C1 segment of cervical spinal cord (tissue), 14 donors: ENCODE results near the gene NAGA.
"Not testable (repeated sequence)": the region's sequence is repeated elsewhere in the genome, so short reads cannot be mapped to it uniquely, and the experiment has no call there.

Source experiments
- DNase-seq, 14 donors: peaks; one replicate each; lab custom pipeline; 2025; lab: John Stamatoyannopoulos, UW

NAGA gene

GRCh38 chr22:42070517-42071422 lies at the start of gene NAGA:
Gene NAGA (minus strand): TSS chr22:42070812. CDS start chr22:42070297, 515 bp downstream.
- peak; percentile 58 to 97 (median 86) for DNase-seq

DNA sequence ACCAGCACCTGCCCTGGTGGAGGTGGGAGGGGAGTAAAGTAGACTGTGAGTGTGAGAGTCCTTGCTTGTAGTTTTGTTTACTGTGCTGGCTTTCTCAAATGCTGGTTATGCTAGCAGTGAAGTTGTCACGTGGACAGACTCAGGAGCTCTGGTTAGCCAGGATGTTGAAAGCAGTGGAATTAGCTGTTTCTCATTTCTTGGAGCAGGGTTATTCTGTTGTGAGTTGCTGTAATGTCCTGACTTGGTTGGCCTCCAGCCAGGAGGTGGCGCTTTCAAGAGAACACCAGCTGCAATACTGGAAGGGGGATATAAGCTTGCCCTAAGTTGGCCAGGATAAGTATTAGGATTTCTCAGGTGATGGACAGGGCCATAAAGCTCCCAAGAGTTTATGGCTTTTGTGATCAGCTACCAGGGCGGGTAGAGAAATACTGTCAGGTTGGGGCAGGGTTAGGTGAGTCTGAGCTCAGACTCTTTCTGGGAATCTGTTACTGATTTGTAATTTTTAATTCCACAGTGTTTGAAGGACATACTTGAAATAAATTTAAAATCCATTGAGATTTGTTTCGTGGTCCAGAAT lies 46.3 kb upstream of the NAGA start:
- no peak for DNase-seq

- not testable (repeated sequence) for DNase-seq
Measured at GRCh38 chr22:42115420-42115830, 44.8 kb upstream of the NAGA start.

DNA sequence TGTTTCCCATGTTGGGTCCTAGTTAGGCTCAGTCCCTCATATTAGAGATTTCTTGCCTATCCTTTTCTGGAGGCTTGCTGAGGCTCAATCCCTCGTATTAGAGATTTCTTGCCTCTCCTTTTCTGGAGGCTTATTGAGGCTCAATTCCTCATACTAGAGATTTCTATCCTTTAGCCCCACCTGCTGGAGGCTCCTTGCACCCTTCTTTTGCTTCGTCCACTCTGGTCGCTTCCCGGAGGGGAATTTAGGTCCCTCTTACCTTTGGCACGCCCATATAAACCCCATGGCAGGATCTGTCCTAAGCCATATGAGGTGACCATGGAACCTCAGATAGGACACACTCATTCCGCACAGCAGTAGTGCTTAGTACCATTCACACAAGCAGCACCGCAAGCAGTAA lies 44.1 kb upstream of the NAGA start:
- peak in 1 of 14 donors; percentile 7 for DNase-seq

DNA sequence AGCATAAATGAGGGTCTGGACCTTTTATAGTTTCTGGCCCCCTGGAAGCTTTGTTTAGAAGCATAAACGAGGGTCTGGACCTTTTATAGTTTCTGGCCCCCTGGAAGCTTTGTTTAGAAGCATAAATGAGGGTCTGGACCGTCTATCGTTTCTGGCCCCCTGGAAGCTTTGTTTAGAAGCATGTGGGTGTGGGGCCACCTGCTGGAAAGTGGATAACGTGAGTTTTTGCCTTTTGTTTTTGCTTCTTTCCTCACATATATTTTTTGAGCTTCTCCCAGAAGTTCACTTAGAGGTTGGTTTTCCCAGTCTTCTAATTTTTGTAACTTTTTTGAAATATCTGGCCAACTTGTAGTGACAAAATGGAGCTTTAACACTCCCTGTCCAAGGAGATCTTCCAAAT lies 42.2 kb upstream of the NAGA start:
- DNase-seq, result not testable (repeated sequence)

DNA sequence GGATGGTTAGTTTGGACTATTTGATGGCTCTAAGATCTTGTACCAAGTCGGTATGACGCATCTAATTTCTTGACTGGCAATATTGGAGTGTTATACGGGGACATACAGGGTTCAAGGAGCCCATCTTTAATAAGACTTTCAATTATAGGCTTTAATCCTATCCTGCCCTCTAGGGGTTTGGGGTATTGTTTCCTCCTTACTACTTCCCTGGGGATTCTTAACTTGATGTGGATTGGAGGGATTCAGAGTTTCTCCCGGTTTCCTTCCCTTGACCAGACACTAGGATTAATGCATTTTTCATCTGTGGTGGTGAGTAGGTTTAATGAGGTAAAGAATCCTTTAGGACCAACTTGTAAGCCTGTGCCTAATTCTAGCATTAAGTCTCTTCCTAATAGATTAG lies 41.2 kb upstream of the NAGA start:
- no peak for DNase-seq

- DNase-seq, result no peak
Measured at GRCh38 chr22:42108848-42109247, 38.2 kb upstream of the NAGA start.

DNA sequence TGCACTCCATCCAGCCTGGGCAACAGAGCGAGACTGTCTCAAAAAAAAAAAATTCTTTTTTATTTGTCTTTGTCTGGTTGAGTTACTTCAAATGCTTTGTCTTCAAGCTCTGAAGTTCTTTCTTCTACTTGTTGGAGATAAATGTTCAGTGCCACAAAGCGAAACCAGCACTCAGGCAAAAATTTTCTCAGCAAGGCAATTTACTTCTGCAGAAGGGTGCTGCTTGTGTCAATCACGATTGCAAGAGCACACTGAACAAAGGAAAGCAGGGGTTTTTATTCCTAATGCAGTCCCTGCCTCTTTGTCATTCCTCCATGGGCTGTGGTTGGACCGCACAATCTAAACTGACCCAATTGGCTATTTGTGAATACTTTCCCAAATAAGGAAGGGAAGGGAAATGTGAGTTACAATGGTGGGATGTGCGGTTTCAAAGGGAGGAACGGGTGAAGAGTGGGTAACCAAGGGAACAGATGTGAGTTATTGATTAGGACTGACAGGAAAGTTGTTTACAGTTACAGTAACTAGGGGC lies 33.8 kb upstream of the NAGA start:
- not testable (repeated sequence) for DNase-seq

DNA sequence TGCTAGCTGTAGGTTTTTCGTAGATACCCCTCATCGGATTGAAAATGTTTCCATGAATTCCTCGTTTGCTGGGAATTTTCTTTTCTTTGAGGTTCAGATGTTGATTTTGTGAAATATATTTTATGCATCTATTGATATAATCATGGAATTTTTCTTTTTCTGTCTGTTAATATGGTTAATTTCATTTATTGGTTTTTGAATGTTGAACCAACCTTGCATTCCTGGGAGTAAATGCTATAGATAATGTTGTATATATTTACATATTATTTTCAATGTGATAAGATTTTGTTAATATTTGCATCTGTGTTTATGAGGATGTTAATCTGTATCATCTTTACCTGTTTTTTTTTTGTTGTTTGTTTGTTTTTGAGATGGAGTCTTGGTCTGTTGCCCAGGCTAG lies 30.6 kb upstream of the NAGA start:
- no peak for DNase-seq

DNA sequence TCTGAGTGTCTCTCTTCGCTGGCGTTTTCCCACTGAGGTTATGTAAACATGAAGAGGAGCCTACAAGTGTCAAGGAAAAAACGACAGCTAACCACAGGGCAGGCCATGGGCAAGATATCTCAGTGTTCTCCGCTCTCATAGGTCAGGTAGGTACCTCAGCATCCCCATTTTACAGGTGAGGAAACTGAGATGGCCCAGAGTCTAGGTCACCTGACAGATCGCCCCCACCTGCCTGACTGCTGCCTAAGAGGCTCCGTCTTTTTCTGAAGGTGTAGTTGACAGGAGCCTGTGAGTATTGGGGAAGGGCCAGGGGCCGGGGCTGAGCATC lies 20.8 kb upstream of the NAGA start:
- no peak for DNase-seq

DNA sequence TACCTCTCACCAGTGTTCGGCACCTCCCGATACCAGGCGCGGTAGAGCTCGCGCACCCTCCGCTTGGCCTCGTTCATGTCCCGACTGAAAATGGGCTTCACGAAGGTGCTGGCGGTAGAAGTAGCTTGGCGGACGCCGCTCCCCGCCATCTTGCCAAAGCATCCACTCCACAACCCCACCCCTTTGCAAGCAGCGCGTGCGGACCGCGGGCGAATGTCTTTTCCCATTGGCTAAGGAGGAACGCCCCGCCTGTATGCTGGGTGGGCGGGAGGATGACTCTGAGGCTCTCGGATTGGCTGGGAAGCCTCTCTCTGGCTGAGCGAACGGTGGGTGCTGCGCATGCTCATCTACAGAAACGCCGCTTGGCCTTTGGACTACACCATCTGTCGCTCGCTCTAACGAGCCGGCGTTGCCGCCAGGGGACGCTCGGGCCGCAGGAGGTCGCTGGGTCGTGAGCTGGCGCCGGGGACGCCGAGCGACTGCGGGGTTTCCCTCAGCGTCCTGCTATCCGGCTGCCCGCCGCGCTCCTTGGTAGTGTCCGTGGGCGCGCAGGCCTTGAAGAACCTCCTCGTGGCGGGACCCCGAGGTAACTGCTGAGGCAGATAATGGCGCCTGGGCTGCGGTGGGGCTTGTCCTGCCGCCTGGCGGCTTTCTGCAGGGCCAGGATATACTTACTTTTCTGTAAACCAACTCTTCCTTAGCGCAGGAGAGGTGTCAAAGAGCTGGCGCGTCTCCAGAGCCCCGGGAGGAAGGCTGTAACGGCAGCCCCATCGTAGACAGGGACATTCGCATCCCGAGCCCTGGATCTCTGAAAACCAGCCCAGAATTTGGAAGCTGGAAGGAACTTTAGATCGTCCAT lies 20.2 kb upstream of the NAGA start, which contains the start of gene NDUFA6:
TSS of gene NDUFA6 (minus strand) at position 177 of the 859 bp plus-strand sequence. CDS start at position 149, 28 bp downstream.
- DNase-seq, result peak; percentile 91 to 99 (median 98)

GRCh38 chr22:42086051-42086450 lies 15.4 kb upstream of the NAGA start:
- no peak for DNase-seq

- no peak for DNase-seq
Measured at GRCh38 chr22:42084874-42085273, 14.3 kb upstream of the NAGA start.

GRCh38 chr22:42083119-42083518 lies 12.5 kb upstream of the NAGA start:
- DNase-seq, result no peak

DNA sequence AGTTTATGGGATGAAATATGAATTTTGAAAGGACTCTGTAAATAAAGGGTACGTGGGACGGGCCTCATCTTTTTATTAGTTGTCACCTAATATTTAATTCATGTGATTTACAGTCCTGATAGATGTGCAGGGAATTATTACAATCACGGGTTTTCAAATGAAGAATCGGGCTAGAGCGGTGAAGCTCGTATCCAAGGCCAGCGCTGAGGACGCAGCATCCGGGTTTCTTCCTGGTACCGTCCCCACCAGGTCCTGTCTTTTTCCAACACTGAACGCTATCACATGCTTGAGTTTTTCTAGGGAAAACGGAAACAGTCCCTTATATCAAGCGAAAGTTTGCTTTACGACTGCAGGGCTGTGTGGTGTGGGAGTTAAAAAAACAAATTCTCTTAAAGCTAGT lies 9.7 kb upstream of the NAGA start:
- peak in 7 of 14 donors; percentile 16 to 67 (median 33) for DNase-seq

DNA sequence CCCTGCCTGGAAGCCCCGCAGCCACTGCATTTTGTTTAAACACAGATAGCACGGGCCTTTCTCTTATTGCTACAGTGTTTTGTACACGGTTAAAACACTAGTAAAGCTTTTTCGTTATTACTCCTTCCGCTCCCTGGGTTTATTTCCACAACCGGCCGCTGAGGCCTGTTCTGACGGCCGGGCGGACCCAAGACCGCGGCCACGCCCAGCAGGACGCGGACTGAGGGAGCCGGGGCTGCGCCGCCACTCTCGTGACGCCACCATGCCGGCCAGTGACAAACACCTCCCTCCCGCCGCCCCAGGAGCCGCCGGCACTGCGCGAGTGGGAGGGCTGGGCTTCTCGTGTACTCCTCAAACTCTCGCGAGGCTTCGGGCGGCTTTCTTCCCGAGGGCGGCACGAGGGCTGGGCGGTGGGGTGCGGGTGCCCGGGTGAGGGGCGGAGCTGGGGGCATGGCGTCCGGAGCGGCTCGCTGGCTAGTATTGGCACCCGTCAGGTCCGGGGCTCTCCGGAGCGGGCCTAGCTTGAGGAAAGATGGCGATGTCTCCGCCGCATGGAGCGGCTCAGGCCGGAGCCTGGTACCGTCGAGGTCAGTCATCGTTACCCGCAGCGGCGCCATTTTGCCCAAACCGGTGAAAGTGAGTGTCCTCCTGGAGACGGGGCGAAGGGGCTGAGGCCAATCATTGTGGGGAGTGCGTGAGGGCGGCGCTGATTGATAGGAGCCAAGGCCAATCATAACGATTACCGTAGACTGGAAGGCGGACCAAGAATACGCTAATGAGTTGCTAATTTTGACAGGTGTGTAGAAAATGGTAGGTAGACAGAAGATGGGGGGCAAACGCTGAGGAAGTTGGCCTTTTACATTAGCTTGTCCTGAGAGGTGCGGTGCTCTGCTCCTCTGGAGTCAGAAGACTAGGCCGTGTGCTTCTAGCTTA lies 9.0 kb upstream of the NAGA start, which contains the start of gene SMDT1:
TSS of gene SMDT1 (plus strand) at position 382 of the 933 bp plus-strand sequence. CDS start at position 451, 69 bp downstream.
- peak; percentile 98 to 100 (median 100) for DNase-seq

GRCh38 chr22:42078469-42079318 lies 8.1 kb upstream of the NAGA start:
- peak in 5 of 14 donors; percentile 60 to 84 (median 77) for DNase-seq

DNA sequence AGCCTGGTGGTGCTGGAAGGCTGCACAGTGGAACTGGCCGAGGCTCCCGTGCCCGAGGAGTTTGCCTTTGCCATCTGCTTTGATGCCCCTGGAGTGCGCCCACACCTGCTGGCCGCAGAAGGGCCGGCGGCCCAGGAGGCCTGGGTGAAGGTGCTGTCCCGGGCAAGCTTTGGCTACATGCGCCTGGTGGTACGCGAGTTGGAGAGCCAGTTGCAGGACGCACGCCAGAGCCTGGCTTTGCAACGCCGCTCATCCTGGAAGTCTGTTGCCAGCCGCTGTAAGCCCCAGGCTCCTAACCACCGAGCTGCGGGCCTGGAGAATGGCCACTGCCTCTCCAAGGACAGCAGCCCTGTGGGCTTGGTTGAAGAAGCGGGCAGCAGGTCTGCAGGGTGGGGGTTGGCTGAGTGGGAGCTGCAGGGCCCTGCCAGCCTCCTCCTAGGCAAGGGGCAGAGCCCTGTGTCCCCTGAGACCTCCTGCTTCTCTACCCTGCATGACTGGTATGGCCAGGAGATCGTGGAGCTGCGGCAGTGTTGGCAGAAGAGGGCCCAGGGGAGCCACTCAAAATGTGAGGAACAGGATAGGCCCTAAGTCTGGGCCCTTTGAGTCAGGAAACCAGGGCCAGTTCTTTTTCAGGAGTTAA lies 7.0 kb upstream of the NAGA start:
- DNase-seq, result peak in 1 of 14 donors; percentile 38
